ENCODE data around the gene COL12A1. TPM values are rescaled to one million over a fixed set of nuclear protein-coding genes. Genes with fewer than 3 reads are reported as not detected.
"Not testable (repeated sequence)": the region's sequence is repeated elsewhere in the genome, so short reads cannot be mapped to it uniquely, and the experiment has no call there.

Gene COL12A1
- total RNA-seq, 2 experiments from 2014 or later, result not detected

DNA sequence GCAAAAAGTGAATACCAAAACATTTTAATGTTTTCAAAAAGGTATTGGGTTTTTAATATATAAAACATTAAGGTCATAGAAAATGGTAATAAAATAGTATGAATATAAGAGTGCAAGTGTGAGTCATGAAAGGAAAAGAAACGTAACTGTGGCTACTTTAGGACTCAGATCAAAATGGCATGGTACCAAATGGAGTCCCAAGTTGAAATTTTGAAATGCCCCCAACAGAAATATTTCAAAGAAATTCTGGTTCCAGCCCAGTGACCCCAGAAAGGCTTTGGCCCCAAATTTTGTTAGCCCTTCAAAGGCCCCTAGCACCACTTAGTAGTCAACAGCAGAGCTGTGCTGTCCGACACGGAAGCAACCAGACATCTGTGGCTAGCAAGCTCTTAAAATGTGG, 6.0 kb downstream of the COL12A1 start:
- Histone ChIP-seq H3K27me3 (ENCODE audit: control insufficient read depth in 1 of 2, insufficient read depth in 2 of 2, low read length in 2 of 2) (peaks cover 25 to 51% of the 10 kb centered on the region in 2 experiments), H3K27ac (ENCODE audit: low read depth in 1 of 2, low read length in 2 of 2) (no peak overlapping the region), H3K36me3 (ENCODE audit: insufficient read depth, low read length) (no peaks in the 10 kb centered on the region), H3K9me3 (ENCODE audit: control insufficient read depth in 1 of 2, insufficient read depth in 1 of 2, low read length in 2 of 2) (peaks cover 0 to 8% of the 10 kb centered on the region in 2 experiments), H3K4me3 (ENCODE audit: low read length) (no peak overlapping the region), H3K4me1 (ENCODE audit: insufficient read depth, low read length) (peaks cover 19% of the 10 kb centered on the region)
- Mint-ChIP-seq H3K9me3 (no peaks in the 10 kb centered on the region), H3K4me1 (ENCODE audit: low read depth) (peaks cover 20% of the 10 kb centered on the region), H3K27me3 (peaks cover 81% of the 10 kb centered on the region), H3K27ac (no peak overlapping the region), H3K4me3 (no peak overlapping the region), H3K36me3 (ENCODE audit: low read depth) (no peaks in the 10 kb centered on the region)
- POLR2A ChIA-PET, result no interaction called here
- CTCF ChIA-PET, result no interaction called here
- TF ChIP-seq, protein P1, sequence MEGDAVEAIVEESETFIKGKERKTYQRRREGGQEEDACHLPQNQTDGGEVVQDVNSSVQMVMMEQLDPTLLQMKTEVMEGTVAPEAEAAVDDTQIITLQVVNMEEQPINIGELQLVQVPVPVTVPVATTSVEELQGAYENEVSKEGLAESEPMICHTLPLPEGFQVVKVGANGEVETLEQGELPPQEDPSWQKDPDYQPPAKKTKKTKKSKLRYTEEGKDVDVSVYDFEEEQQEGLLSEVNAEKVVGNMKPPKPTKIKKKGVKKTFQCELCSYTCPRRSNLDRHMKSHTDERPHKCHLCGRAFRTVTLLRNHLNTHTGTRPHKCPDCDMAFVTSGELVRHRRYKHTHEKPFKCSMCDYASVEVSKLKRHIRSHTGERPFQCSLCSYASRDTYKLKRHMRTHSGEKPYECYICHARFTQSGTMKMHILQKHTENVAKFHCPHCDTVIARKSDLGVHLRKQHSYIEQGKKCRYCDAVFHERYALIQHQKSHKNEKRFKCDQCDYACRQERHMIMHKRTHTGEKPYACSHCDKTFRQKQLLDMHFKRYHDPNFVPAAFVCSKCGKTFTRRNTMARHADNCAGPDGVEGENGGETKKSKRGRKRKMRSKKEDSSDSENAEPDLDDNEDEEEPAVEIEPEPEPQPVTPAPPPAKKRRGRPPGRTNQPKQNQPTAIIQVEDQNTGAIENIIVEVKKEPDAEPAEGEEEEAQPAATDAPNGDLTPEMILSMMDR (IDR thresholded peaks at IDR 0.05), result no peak
- intact Hi-C loops (cut with DNase I, micrococcal nuclease), result no loop called here
- DNase-seq (no peak), ATAC-seq (ENCODE audit: poor library complexity) (no peak)

- peaks cover 53% of the 10 kb centered on the region for H3K27me3 Mint-ChIP-seq
- no peaks in the 10 kb centered on the region for H3K4me1 ChIP-seq (ENCODE audit: insufficient read depth, low read length)
- H3K9me3 ChIP-seq (ENCODE audit: control insufficient read depth in 1 of 2, insufficient read depth in 1 of 2, low read length in 2 of 2), result no peaks in the 10 kb centered on the region
- H3K36me3 ChIP-seq (ENCODE audit: insufficient read depth, low read length), result no peaks in the 10 kb centered on the region
- no peaks in the 10 kb centered on the region for H3K9me3 Mint-ChIP-seq
- no peak overlapping the region for H3K27ac Mint-ChIP-seq
- no peaks in the 10 kb centered on the region for H3K4me1 Mint-ChIP-seq (ENCODE audit: low read depth)
- no peak overlapping the region for H3K27ac ChIP-seq (ENCODE audit: low read depth in 1 of 2, low read length in 2 of 2)
- DNase-seq, result no peak
- intact Hi-C loops (cut with DNase I, micrococcal nuclease), result no loop called here
- H3K36me3 Mint-ChIP-seq (ENCODE audit: low read depth), result no peaks in the 10 kb centered on the region
- ChIA-PET CTCF (no interaction called here), POLR2A (no interaction called here)
- H3K4me3 Mint-ChIP-seq, result no peak overlapping the region
- H3K4me3 ChIP-seq (ENCODE audit: low read length), result no peak overlapping the region
- peaks cover 0 to 22% of the 10 kb centered on the region in 2 experiments for H3K27me3 ChIP-seq (ENCODE audit: control insufficient read depth in 1 of 2, insufficient read depth in 2 of 2, low read length in 2 of 2)
- ATAC-seq (ENCODE audit: poor library complexity), result no peak
- TF ChIP-seq, protein P1 (IDR thresholded peaks at IDR 0.05), result no peak
Measured at GRCh38 chr6:75196081-75196687, 9.7 kb downstream of the COL12A1 start.

- Histone ChIP-seq H3K27me3 (ENCODE audit: control insufficient read depth in 1 of 2, insufficient read depth in 2 of 2, low read length in 2 of 2) (no peaks in the 10 kb centered on the region), H3K4me1 (ENCODE audit: insufficient read depth, low read length) (no peaks in the 10 kb centered on the region), H3K4me3 (ENCODE audit: low read length) (no peak overlapping the region), H3K9me3 (ENCODE audit: control insufficient read depth in 1 of 2, insufficient read depth in 1 of 2, low read length in 2 of 2) (peaks cover 0 to 5% of the 10 kb centered on the region in 2 experiments), H3K27ac (ENCODE audit: low read depth in 1 of 2, low read length in 2 of 2) (no peak overlapping the region), H3K36me3 (ENCODE audit: insufficient read depth, low read length) (no peaks in the 10 kb centered on the region)
- intact Hi-C loops (cut with DNase I, micrococcal nuclease), result no loop called here
- Mint-ChIP-seq H3K4me1 (ENCODE audit: low read depth) (no peaks in the 10 kb centered on the region), H3K27me3 (peaks cover 36% of the 10 kb centered on the region), H3K27ac (no peak overlapping the region), H3K36me3 (ENCODE audit: low read depth) (no peaks in the 10 kb centered on the region), H3K9me3 (peaks cover 4% of the 10 kb centered on the region), H3K4me3 (no peak overlapping the region)
- POLR2A ChIA-PET, result no interaction called here
- no peak for DNase-seq
- no peak for ATAC-seq (ENCODE audit: poor library complexity)
- TF ChIP-seq, protein P1 (IDR thresholded peaks at IDR 0.05), result no peak
- CTCF ChIA-PET, result no interaction called here
Measured at GRCh38 chr6:75188221-75188925, 17.5 kb downstream of the COL12A1 start.

DNA sequence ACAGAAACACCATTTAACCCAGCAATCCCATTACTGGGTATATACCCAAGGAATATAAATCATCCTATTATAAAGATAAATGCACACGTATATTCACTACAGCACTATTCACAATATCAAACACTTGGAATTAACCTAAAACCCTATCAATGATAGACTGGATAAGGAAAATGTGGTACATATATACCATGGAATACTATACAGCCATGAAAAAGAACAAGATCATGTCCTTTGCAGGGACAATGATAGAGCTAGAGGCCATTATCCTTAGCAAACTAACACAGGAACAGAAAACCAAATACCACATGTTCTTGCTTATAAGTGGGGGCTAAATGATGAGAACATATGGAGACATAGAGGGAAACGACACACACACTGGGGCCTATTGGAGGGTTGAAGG, 19.3 kb downstream of the COL12A1 start:
- H3K27ac ChIP-seq (ENCODE audit: low read depth in 1 of 2, low read length in 2 of 2); H3K27ac Mint-ChIP-seq; H3K4me3 Mint-ChIP-seq; H3K36me3 Mint-ChIP-seq (ENCODE audit: low read depth); H3K4me1 ChIP-seq (ENCODE audit: insufficient read depth, low read length); H3K9me3 ChIP-seq (ENCODE audit: control insufficient read depth in 1 of 2, insufficient read depth in 1 of 2, low read length in 2 of 2); CTCF ChIA-PET; DNase-seq; H3K4me1 Mint-ChIP-seq (ENCODE audit: low read depth); H3K4me3 ChIP-seq (ENCODE audit: low read length); H3K36me3 ChIP-seq (ENCODE audit: insufficient read depth, low read length); H3K27me3 ChIP-seq (ENCODE audit: control insufficient read depth in 1 of 2, insufficient read depth in 2 of 2, low read length in 2 of 2); POLR2A ChIA-PET; ATAC-seq (ENCODE audit: poor library complexity); intact Hi-C loops (cut with DNase I, micrococcal nuclease); H3K9me3 Mint-ChIP-seq: not testable (repeated sequence)
- peaks cover 43% of the 10 kb centered on the region for H3K27me3 Mint-ChIP-seq
